Activated CD4-positive, alpha-beta T cell treated with anti-CD3 and anti-CD28 coated beads, Interleukin-2, amount 10 ng/mL, durations not matched to agents 7 days and 5 days (primary cell): ENCODE measurements around the gene SPATA31A1. TPM values are rescaled to one million over a fixed set of nuclear protein-coding genes. Genes with fewer than 3 reads are reported as not detected.
"Not testable (repeated sequence)": the region's sequence is repeated elsewhere in the genome, so short reads cannot be mapped to it uniquely, and the experiment has no call there.

Experiments used
- CTCF ChIA-PET: fragments of 350-600 bp; sonication (Branson Sonifier 250); formaldehyde crosslinking; loops from one replicate; lab custom pipeline; 2021; ENCODE audit warnings: antibody characterized with exemption; lab: Charles Lee
- POLR2A ChIA-PET: fragments of 350-600 bp; sonication (Branson Sonifier 250); formaldehyde crosslinking; loops from one replicate; lab custom pipeline; 2021; ENCODE audit warnings: antibody characterized with exemption; lab: Charles Lee
- DNase-seq: peaks from one replicate; pipeline ENCODE4 v3.0.0-alpha.2; 2020
- H3K27ac Mint-ChIP-seq: one replicate; pipeline ENCODE4 v1.8.0; 2021; ENCODE audit warnings: mild to moderate bottlenecking, moderate library complexity, mixed read lengths
- H3K27me3 Mint-ChIP-seq: one replicate; pipeline ENCODE4 v1.8.0; 2021; ENCODE audit warnings: mixed read lengths
- H3K36me3 Mint-ChIP-seq: one replicate; pipeline ENCODE4 v1.8.0; 2021; ENCODE audit warnings: low read depth, mixed read lengths
- H3K4me1 Mint-ChIP-seq: one replicate; pipeline ENCODE4 v1.8.0; 2021; ENCODE audit warnings: mixed read lengths
- H3K4me3 Mint-ChIP-seq: one replicate; pipeline ENCODE4 v1.8.0; 2021; ENCODE audit warnings: mild to moderate bottlenecking, moderate library complexity, mixed read lengths
- H3K9me3 Mint-ChIP-seq: one replicate; pipeline ENCODE4 v1.8.0; 2021; ENCODE audit warnings: mixed read lengths
- total RNA-seq, 2 experiments: library from RNA; stranded (reverse); gene quantifications; one replicate each; pipeline ENCODE4 v1.2.3, GENCODE V29; 2021

SPATA31A1 gene
- total RNA-seq: not detected

- DNase-seq, POLR2A ChIA-PET, H3K27me3 Mint-ChIP-seq, H3K36me3 Mint-ChIP-seq, CTCF ChIA-PET, H3K27ac Mint-ChIP-seq, H3K9me3 Mint-ChIP-seq, H3K4me3 Mint-ChIP-seq, H3K4me1 Mint-ChIP-seq: not testable (repeated sequence)
Measured at GRCh38 chr9:39355369-39355768, at the start of gene SPATA31A1. Gene SPATA31A1 (plus strand): TSS chr9:39355669. CDS start chr9:39355731, 62 bp downstream.

GRCh38 chr9:39407261-39408204 lies 52.1 kb downstream of the SPATA31A1 start:
- POLR2A ChIA-PET, DNase-seq, H3K27me3 Mint-ChIP-seq, H3K36me3 Mint-ChIP-seq, CTCF ChIA-PET, H3K27ac Mint-ChIP-seq, H3K9me3 Mint-ChIP-seq, H3K4me1 Mint-ChIP-seq, H3K4me3 Mint-ChIP-seq: not testable (repeated sequence)

- POLR2A ChIA-PET, CTCF ChIA-PET, DNase-seq, H3K27me3 Mint-ChIP-seq, H3K36me3 Mint-ChIP-seq, H3K27ac Mint-ChIP-seq, H3K9me3 Mint-ChIP-seq, H3K4me3 Mint-ChIP-seq, H3K4me1 Mint-ChIP-seq: not testable (repeated sequence)
Measured at GRCh38 chr9:39411254-39411940, 55.9 kb downstream of the SPATA31A1 start.

Other genes starting within 250 kb of the SPATA31A1 start
- not detected for gene CNTNAP3, start 67.5 kb upstream of the SPATA31A1 start, total RNA-seq